ENCODE measurements around the gene TPX2.
A peak's percentile ranks its signal among the peaks of the same experiment; 100 is the strongest.

The TPX2 gene

GRCh38 chr20:31716351-31716750 is 22.7 kb upstream of the TPX2 start:
- Histone ChIP-seq H3K27ac (ENCODE audit: low read depth, low read length) (peak overlapping the region; percentile 15; the same call in 1 of the 2 replicates), H3K27me3 (ENCODE audit: control insufficient read depth, insufficient read depth, low read length) (no peaks in the 10 kb centered on the region), H3K9ac (ENCODE audit: low read length) (no peak overlapping the region), H3K4me3 (ENCODE audit: low read depth, low read length) (no peak overlapping the region), H3K36me3 (ENCODE audit: control insufficient read depth, insufficient read depth, low read length) (peaks cover 40% of the 10 kb centered on the region), H3K4me1 (ENCODE audit: control insufficient read depth, insufficient read depth, low read length) (peaks cover 81% of the 10 kb centered on the region), H3K9me3 (ENCODE audit: control insufficient read depth, insufficient read depth, low read depth, low read length) (no peaks in the 10 kb centered on the region)

GRCh38 chr20:31716818-31717477 is 22.1 kb upstream of the TPX2 start:
- H3K27ac ChIP-seq (ENCODE audit: low read depth, low read length), result peak overlapping the region; percentile 15; the same call in 1 of the 2 replicates

DNA sequence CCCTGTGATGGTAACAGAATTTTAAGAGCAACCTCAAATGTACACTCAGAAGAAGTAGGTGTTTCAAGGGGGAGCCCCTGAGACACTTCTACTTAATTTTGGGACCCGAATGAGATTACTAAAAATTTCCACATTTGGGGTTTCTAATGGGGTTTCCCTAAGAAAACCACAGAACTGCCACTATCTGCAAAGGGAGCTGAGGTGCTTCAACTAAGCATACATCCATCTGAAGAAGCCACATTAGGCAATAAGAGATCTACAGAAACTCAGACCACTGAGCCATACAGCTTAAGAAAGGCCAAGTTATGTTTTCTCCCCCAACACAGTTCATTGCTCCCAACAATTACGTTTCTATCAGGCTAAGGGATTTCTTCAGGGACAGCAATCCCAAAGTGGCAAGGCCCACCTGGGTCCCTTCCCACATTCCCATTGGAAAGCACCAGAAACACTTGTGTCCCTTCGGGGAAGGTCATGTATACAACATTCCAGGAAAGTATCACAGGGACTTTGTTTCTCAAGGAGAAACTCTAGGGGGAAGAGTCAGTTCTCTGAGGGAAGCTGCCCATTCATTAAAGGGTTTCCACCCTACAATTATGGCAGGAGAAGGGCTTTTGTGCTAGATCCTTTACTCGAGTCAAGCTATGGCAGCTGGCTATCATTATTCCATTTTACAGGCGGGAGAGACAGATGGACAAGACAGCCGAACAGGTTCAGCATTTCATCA is 21.4 kb upstream of the TPX2 start:
- H3K27ac ChIP-seq (ENCODE audit: low read depth, low read length), result no peak overlapping the region
- H3K4me1 ChIP-seq (ENCODE audit: control insufficient read depth, insufficient read depth, low read length), result peaks cover 77% of the 10 kb centered on the region
- peaks cover 38% of the 10 kb centered on the region for H3K36me3 ChIP-seq (ENCODE audit: control insufficient read depth, insufficient read depth, low read length)
- H3K9ac ChIP-seq (ENCODE audit: low read length), result no peak overlapping the region
- H3K27me3 ChIP-seq (ENCODE audit: control insufficient read depth, insufficient read depth, low read length), result no peaks in the 10 kb centered on the region; the same call in 1 of the 2 replicates
- no peak overlapping the region for H3K4me3 ChIP-seq (ENCODE audit: low read depth, low read length)
- no peaks in the 10 kb centered on the region for H3K9me3 ChIP-seq (ENCODE audit: control insufficient read depth, insufficient read depth, low read depth, low read length)

More at GRCh38 chr20:31716818-31717477, 22.1 kb upstream of the TPX2 start:
- Histone ChIP-seq H3K27me3 (ENCODE audit: control insufficient read depth, insufficient read depth, low read length) (no peaks in the 10 kb centered on the region; the same call in 1 of the 2 replicates), H3K4me1 (ENCODE audit: control insufficient read depth, insufficient read depth, low read length) (peaks cover 81% of the 10 kb centered on the region), H3K4me3 (ENCODE audit: low read depth, low read length) (no peak overlapping the region), H3K9me3 (ENCODE audit: control insufficient read depth, insufficient read depth, low read depth, low read length) (no peaks in the 10 kb centered on the region), H3K9ac (ENCODE audit: low read length) (no peak overlapping the region), H3K36me3 (ENCODE audit: control insufficient read depth, insufficient read depth, low read length) (peaks cover 38% of the 10 kb centered on the region)

DNA sequence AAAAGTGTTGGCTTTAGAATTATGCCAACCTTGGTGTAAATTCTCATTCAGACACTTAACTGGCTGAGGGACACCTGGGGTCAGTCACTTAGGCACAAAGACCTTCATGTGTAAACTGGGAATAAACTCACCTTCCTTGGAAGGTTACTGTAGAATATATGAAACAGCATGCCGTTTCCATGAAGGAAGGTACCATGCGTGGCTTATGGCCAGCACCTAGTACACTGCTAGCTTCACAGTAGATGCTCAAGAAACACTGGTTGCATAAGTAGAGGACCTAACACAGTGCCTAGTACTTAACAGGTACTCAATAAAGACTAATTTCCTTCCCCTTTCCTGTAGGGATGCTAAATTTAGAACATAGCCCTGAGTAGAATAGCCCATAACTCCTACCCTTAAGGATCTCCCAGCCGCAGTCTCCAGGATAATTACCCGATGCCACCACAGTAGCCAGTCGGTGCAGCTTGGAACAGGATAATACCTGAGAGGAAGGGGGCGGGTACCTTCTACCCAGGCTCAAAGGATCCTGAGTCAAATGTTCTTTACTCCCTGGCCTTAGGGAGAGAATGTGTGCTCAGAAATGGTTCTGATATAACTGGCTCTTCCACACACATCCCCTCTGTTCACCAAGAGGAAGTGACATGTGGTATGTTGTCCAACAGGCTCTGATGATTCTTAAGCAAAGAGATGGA is 20.0 kb upstream of the TPX2 start:
- Histone ChIP-seq H3K4me3 (ENCODE audit: low read depth, low read length) (peak overlapping the region; percentile 75), H3K27ac (ENCODE audit: low read depth, low read length) (peak overlapping the region; percentile 76; the same call in 1 of the 2 replicates), H3K4me1 (ENCODE audit: control insufficient read depth, insufficient read depth, low read length) (peaks cover 66% of the 10 kb centered on the region), H3K27me3 (ENCODE audit: control insufficient read depth, insufficient read depth, low read length) (no peaks in the 10 kb centered on the region; the same call in 1 of the 2 replicates), H3K36me3 (ENCODE audit: control insufficient read depth, insufficient read depth, low read length) (peaks cover 34% of the 10 kb centered on the region), H3K9ac (ENCODE audit: low read length) (peak overlapping the region; percentile 45), H3K9me3 (ENCODE audit: control insufficient read depth, insufficient read depth, low read depth, low read length) (no peaks in the 10 kb centered on the region)

DNA sequence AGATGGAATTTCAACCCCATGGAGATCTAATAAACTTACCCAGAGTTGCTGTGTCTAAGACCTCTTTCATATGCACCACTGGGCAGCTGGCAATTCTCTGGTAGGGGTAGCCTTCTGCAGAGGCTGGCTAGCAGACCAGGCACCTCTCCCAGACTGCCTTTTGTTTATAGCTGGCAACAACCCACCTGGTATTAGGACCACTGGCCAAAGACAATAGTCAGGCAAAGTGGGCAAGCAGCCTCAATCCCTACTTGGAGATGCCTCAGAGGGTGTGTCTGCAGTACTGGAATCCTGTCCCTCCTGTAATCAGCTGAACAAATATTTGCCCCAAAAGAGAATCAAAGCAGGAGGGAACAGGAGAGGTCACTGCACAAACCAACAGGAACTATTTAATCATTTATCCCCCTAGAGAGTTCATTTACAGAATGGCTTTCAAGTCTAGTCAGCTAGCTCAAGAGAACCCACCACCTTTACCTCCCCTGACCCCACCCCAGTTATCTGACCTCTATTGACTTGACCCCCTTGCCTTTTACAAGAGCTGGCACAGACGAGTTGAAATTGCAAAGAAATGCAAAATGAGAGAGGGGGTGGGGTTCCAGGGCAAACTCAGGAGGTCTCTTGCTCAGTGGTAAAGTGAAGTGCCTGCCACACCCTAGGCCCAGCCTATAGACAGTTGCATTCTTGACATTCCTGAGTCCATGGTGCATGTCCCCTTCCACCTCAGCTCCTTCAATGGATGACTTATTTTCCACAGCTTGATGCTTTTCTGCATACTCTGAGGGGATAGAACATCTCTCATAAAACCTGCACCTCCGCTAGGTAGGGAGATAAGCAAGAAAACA is 19.2 kb upstream of the TPX2 start:
- Histone ChIP-seq H3K9ac (ENCODE audit: low read length) (peak overlapping the region; percentile 76), H3K27ac (ENCODE audit: low read depth, low read length) (peak overlapping the region; percentile 76; the same call in 1 of the 2 replicates), H3K4me1 (ENCODE audit: control insufficient read depth, insufficient read depth, low read length) (peaks cover 59% of the 10 kb centered on the region), H3K27me3 (ENCODE audit: control insufficient read depth, insufficient read depth, low read length) (no peaks in the 10 kb centered on the region; the same call in 1 of the 2 replicates), H3K4me3 (ENCODE audit: low read depth, low read length) (peak overlapping the region; percentile 75), H3K9me3 (ENCODE audit: control insufficient read depth, insufficient read depth, low read depth, low read length) (no peaks in the 10 kb centered on the region), H3K36me3 (ENCODE audit: control insufficient read depth, insufficient read depth, low read length) (peaks cover 28% of the 10 kb centered on the region)

DNA sequence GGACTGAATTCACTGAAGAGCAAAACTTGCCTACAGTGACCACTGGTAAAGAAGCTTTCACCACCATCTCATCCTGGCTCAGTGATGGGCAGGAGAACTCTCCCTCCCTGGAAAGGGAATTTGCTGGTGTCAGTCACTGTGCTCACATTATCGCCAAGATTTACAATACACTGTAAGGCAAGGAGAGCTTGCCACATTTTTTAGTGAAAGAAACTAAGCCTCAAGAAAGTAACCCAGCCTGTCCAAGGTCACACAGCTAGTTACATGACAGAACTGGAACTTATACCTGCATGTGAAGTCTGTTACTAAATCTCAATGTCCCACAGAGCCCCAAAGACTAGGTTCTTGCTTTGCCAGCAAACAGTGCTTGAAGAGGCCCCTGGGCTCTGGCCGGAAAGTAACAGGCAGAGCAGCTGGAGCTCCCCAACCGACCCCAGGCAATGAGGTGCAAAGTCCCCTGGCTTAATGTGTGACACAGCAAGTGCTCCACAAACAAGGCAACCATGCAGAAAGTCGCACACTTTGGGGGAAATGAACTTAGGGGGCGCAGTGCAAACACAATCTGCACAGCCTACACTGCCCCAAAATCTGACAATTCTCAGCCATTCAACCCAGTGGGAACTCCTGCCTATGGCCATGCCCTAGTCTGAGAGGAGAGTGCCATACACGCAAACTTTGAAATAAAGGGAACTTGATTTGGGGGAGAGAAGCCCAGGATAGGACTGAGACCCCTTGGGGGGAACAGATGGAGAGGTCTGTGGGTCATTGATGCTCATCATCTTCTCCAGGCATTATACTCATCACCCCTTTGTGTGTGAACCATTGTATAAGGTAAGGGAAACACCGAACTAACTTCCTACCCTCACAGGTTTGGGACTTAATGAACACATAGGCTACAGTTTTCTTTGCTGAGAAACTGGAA is 18.3 kb upstream of the TPX2 start:
- Histone ChIP-seq H3K4me1 (ENCODE audit: control insufficient read depth, insufficient read depth, low read length) (peaks cover 59% of the 10 kb centered on the region), H3K27ac (ENCODE audit: low read depth, low read length) (peak overlapping the region; percentile 76; the same call in 1 of the 2 replicates)

DNA sequence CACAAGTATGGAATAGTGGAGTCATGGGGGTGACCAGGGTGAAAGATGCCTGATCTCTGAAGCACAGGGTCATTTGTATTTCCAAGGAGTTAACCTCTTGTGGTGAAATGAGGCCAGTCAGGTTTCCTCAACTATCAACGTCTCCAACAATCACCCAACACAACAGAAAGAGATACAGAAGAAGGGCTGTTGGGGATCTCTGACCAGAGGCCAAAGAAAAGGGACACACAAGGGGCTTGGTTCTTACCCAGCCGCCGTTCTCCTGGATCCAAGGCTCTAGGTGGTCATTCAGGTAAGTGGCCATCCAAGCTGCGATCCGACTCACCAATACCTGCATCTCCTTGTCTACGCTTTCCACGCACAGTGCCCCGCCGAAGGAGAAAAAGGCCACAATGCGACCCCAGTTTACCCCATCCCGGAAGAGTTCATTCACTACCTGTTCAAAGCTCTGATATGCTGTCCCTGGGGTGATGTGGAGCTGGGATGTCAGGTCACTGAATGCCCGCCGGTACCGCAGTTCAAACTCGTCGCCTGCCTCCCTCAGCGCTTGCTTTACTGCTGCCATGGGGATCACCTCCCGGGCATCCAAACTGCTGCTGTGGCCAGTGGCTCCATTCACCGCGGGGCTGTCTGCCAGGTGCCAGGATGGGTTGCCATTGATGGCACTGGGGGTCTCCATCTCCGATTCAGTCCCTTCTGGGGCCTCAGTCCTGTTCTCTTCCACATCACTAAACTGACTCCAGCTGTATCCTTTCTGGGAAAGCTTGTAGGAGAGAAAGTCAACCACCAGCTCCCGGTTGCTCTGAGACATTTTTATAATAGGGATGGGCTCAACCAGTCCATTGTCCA is 17.5 kb upstream of the TPX2 start:
- Histone ChIP-seq H3K36me3 (ENCODE audit: control insufficient read depth, insufficient read depth, low read length) (peaks cover 23% of the 10 kb centered on the region), H3K27ac (ENCODE audit: low read depth, low read length) (peak overlapping the region; percentile 98; the same call in 1 of the 2 replicates), H3K27me3 (ENCODE audit: control insufficient read depth, insufficient read depth, low read length) (no peaks in the 10 kb centered on the region; the same call in 1 of the 2 replicates), H3K9ac (ENCODE audit: low read length) (peak overlapping the region; percentile 76), H3K9me3 (ENCODE audit: control insufficient read depth, insufficient read depth, low read depth, low read length) (no peaks in the 10 kb centered on the region), H3K4me1 (ENCODE audit: control insufficient read depth, insufficient read depth, low read length) (peaks cover 54% of the 10 kb centered on the region), H3K4me3 (ENCODE audit: low read depth, low read length) (peak overlapping the region; percentile 75)

More for the DNA sequence above, 18.3 kb upstream of the TPX2 start:
- Histone ChIP-seq H3K9ac (ENCODE audit: low read length) (peak overlapping the region; percentile 76), H3K4me3 (ENCODE audit: low read depth, low read length) (peak overlapping the region; percentile 75), H3K9me3 (ENCODE audit: control insufficient read depth, insufficient read depth, low read depth, low read length) (no peaks in the 10 kb centered on the region), H3K36me3 (ENCODE audit: control insufficient read depth, insufficient read depth, low read length) (peaks cover 28% of the 10 kb centered on the region), H3K27me3 (ENCODE audit: control insufficient read depth, insufficient read depth, low read length) (no peaks in the 10 kb centered on the region; the same call in 1 of the 2 replicates)

- peaks cover 19% of the 10 kb centered on the region for H3K36me3 ChIP-seq (ENCODE audit: control insufficient read depth, insufficient read depth, low read length)
- no peaks in the 10 kb centered on the region; the same call in 1 of the 2 replicates for H3K27me3 ChIP-seq (ENCODE audit: control insufficient read depth, insufficient read depth, low read length)
- peak within 1 kb of the TSS; percentile 75 for H3K4me3 ChIP-seq (ENCODE audit: low read depth, low read length)
- H3K27ac ChIP-seq (ENCODE audit: low read depth, low read length), result peak within 1 kb of the TSS; percentile 98
- peaks cover 47% of the 10 kb centered on the region for H3K4me1 ChIP-seq (ENCODE audit: control insufficient read depth, insufficient read depth, low read length)
- peak within 1 kb of the TSS; percentile 92 for H3K9ac ChIP-seq (ENCODE audit: low read length)
- no peaks in the 10 kb centered on the region for H3K9me3 ChIP-seq (ENCODE audit: control insufficient read depth, insufficient read depth, low read depth, low read length)
Observed at GRCh38 chr20:31722257-31723068, 16.6 kb upstream of the TPX2 start, which contains the start of gene BCL2L1. Gene BCL2L1 (minus strand): TSS chr20:31722868. CDS start chr20:31722218, 650 bp downstream.

All from HUES6 (cell line).